RWPE2 (cell line): ENCODE data around the gene HSPD1.
A peak's percentile ranks its signal among the peaks of the same experiment; 100 is the strongest.

Source experiments
- ATAC-seq: fragments of 200-7000 bp; cut with Tn5 transposase; 3 replicates; pipeline ENCODE4 v1.9.1; 2021; ENCODE audit warnings: low read depth
- DNase-seq: peaks from one replicate; pipeline ENCODE4 v3.0.0-alpha.2; 2020; ENCODE audit warnings: low spot score
- H3K27ac ChIP-seq: fragments of 450-650 bp; 2 replicates; pipeline ENCODE4 v1.5.1; 2017; ENCODE audit warnings: mild to moderate bottlenecking; ENCODE audit not compliant: poor library complexity, severe bottlenecking
- H3K27me3 ChIP-seq: fragments of 250-450 bp; sonication (Bioruptor Pico); 2 replicates; pipeline ENCODE4 v1.5.1; 2021; ENCODE audit warnings: mild to moderate bottlenecking, moderate library complexity; ENCODE audit not compliant: insufficient read depth, poor library complexity, severe bottlenecking
- H3K36me3 ChIP-seq: fragments of 250-450 bp; sonication (Bioruptor Pico); 2 replicates; pipeline ENCODE4 v1.5.1; 2020; ENCODE audit warnings: low read depth, mild to moderate bottlenecking, moderate library complexity
- H3K4me1 ChIP-seq: fragments of 250-450 bp; sonication (Bioruptor Pico); 2 replicates; pipeline ENCODE4 v1.5.1; 2021; ENCODE audit warnings: mild to moderate bottlenecking, moderate library complexity; ENCODE audit not compliant: insufficient read depth, poor library complexity, severe bottlenecking
- H3K4me3 ChIP-seq: fragments of 250-450 bp; sonication (Bioruptor Pico); 2 replicates; pipeline ENCODE4 v1.5.1; 2021; ENCODE audit warnings: mild to moderate bottlenecking, moderate library complexity; ENCODE audit not compliant: severe bottlenecking
- H3K9me3 ChIP-seq: fragments of 250-450 bp; sonication (Bioruptor Pico); 2 replicates; pipeline ENCODE4 v1.5.1; 2021; ENCODE audit warnings: mild to moderate bottlenecking, moderate library complexity; ENCODE audit not compliant: severe bottlenecking
- CTCF ChIP-seq: fragments of 450-650 bp; IDR thresholded peaks from one replicate; pipeline ENCODE4 v1.5.1; 2017; ENCODE audit warnings: mild to moderate bottlenecking, moderate library complexity; ENCODE audit not compliant: poor library complexity, severe bottlenecking

The HSPD1 gene

GRCh38 chr2:197515739-197516392 lies 16.2 kb upstream of the HSPD1 start, which contains the start of gene MOB4:
Gene MOB4 (plus strand): TSS chr2:197516066. CDS start chr2:197516087, 21 bp downstream.
- TF ChIP-seq CTCF = no peak
- no peaks in the 10 kb centered on the region for H3K27me3 ChIP-seq
- peak within 1 kb of the TSS; percentile 71 for H3K27ac ChIP-seq
- H3K9me3 ChIP-seq = no peaks in the 10 kb centered on the region
- H3K4me3 ChIP-seq = peak within 1 kb of the TSS; percentile 80
- peaks cover 5% of the 10 kb centered on the region for H3K4me1 ChIP-seq
- DNase-seq (peak; percentile 91), ATAC-seq (peak; percentile 91)
- H3K36me3 ChIP-seq = peaks cover 8% of the 10 kb centered on the region

- ATAC-seq (no peak), DNase-seq (no peak)
- TF ChIP-seq CTCF = no peak
- Histone ChIP-seq H3K4me1 (peaks cover 5% of the 10 kb centered on the region), H3K27ac (peak overlapping the region; percentile 71), H3K27me3 (no peaks in the 10 kb centered on the region), H3K9me3 (no peaks in the 10 kb centered on the region), H3K4me3 (peak overlapping the region; percentile 80), H3K36me3 (peaks cover 4% of the 10 kb centered on the region)
Observed at GRCh38 chr2:197515315-197515738, 15.7 kb upstream of the HSPD1 start.

- peak overlapping the region; percentile 71 for H3K27ac ChIP-seq
Observed at GRCh38 chr2:197514754-197515153, 15.1 kb upstream of the HSPD1 start.

GRCh38 chr2:197513915-197514314 lies 14.3 kb upstream of the HSPD1 start:
- Histone ChIP-seq H3K27ac (no peak overlapping the region), H3K4me1 (peaks cover 5% of the 10 kb centered on the region), H3K36me3 (no peaks in the 10 kb centered on the region), H3K9me3 (no peaks in the 10 kb centered on the region), H3K4me3 (no peak overlapping the region), H3K27me3 (no peaks in the 10 kb centered on the region)
- TF ChIP-seq CTCF = no peak
- ATAC-seq (no peak), DNase-seq (no peak)

More at GRCh38 chr2:197514754-197515153, 15.1 kb upstream of the HSPD1 start:
- no peak overlapping the region for H3K4me3 ChIP-seq
- no peaks in the 10 kb centered on the region for H3K27me3 ChIP-seq
- no peaks in the 10 kb centered on the region for H3K9me3 ChIP-seq
- H3K36me3 ChIP-seq = 0 out of 2 replicates have a peak, but pooled peaks cover 3% of the 10 kb centered on the region
- ATAC-seq (no peak), DNase-seq (no peak)
- peaks cover 5% of the 10 kb centered on the region for H3K4me1 ChIP-seq
- TF ChIP-seq CTCF = no peak

GRCh38 chr2:197506658-197507057 lies 7.0 kb upstream of the HSPD1 start:
- Histone ChIP-seq H3K27me3 (no peaks in the 10 kb centered on the region), H3K27ac (no peak overlapping the region), H3K36me3 (peaks cover 31% of the 10 kb centered on the region), H3K9me3 (no peaks in the 10 kb centered on the region), H3K4me3 (no peak overlapping the region), H3K4me1 (peaks cover 8% of the 10 kb centered on the region)
- no peak for TF ChIP-seq CTCF
- ATAC-seq = no peak
- DNase-seq = no peak
